Testis (tissue), 2 donors: ENCODE results near the gene CNNM1.

ENCODE experiments used
- POLR2A ChIP-seq: fragments of 450-650 bp; IDR thresholded peaks from one replicate; pipeline ENCODE4 v1.6.1; 2017; ENCODE audit warnings: antibody characterized with exemption, mild to moderate bottlenecking, moderate library complexity
- TF ChIP-seq, protein P1 (sequence below), 3 experiments: fragments of 450-650 bp in 2 of 3; fragments of 200-600 bp in 1 of 3; sonication (generic) in 1 of 3; IDR thresholded peaks; one replicate each; pipeline ENCODE4 v1.5.1; 2016 to 2019; ENCODE audit warnings: antibody characterized with exemption in 3 of 3, mild to moderate bottlenecking in 2 of 3, moderate library complexity in 1 of 3

DNA sequence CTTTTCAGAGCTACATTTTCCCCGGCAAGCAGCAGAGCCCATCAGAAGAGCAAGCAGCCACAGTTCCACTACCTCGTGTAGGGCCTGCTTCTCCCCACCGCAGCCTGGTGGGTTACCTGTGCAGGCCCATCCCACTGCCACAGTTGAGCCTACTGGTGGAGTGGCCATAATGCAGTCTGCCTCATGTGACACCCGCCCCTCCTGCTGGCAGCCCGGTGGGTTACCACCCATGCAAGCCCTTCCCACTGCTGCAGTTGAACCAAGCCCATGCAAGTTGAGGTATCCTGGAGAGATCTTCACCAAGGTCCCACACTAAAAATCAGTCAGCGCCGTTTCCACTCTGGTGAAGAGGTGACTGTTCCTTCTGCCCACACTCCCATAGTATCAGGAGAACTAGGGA lies 32.1 kb upstream of the CNNM1 start:
- TF ChIP-seq, protein P1, sequence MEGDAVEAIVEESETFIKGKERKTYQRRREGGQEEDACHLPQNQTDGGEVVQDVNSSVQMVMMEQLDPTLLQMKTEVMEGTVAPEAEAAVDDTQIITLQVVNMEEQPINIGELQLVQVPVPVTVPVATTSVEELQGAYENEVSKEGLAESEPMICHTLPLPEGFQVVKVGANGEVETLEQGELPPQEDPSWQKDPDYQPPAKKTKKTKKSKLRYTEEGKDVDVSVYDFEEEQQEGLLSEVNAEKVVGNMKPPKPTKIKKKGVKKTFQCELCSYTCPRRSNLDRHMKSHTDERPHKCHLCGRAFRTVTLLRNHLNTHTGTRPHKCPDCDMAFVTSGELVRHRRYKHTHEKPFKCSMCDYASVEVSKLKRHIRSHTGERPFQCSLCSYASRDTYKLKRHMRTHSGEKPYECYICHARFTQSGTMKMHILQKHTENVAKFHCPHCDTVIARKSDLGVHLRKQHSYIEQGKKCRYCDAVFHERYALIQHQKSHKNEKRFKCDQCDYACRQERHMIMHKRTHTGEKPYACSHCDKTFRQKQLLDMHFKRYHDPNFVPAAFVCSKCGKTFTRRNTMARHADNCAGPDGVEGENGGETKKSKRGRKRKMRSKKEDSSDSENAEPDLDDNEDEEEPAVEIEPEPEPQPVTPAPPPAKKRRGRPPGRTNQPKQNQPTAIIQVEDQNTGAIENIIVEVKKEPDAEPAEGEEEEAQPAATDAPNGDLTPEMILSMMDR (IDR thresholded peaks at IDR 0.05), result peak in 1 of 3 experiments; percentile 15
- TF ChIP-seq POLR2A, result no peak
